Endodermal cell (in vitro differentiated cells): ENCODE results near the gene GAS2. TPM values are rescaled to one million over a fixed set of nuclear protein-coding genes. Genes with fewer than 3 reads are reported as not detected.

Experiments used
- DNase-seq: peaks from one replicate; pipeline ENCODE4 v3.0.0-alpha.2; 2017
- H3K27ac ChIP-seq: 2 replicates; pipeline ENCODE4 v1.5.1; 2013; ENCODE audit warnings: mild to moderate bottlenecking, low read depth, low read length, moderate library complexity
- H3K27me3 ChIP-seq: 2 replicates; pipeline ENCODE4 v1.6.1; 2013; ENCODE audit warnings: mild to moderate bottlenecking, low read length, moderate library complexity; ENCODE audit not compliant: insufficient read depth, control insufficient read depth, poor library complexity, severe bottlenecking
- H3K36me3 ChIP-seq: 2 replicates; pipeline ENCODE4 v1.7.0; 2013; ENCODE audit warnings: mild to moderate bottlenecking, low read length, moderate library complexity; ENCODE audit not compliant: control insufficient read depth, insufficient read depth
- H3K4me1 ChIP-seq: one replicate; pipeline ENCODE4 v1.7.0; 2013; ENCODE audit warnings: low read length; ENCODE audit not compliant: control insufficient read depth, insufficient read depth
- H3K4me3 ChIP-seq: 2 replicates; pipeline ENCODE4 v1.5.1; 2013; ENCODE audit warnings: mild to moderate bottlenecking, low read length, moderate library complexity
- H3K9ac ChIP-seq: 2 replicates; pipeline ENCODE4 v1.6.1; 2013; ENCODE audit warnings: mild to moderate bottlenecking, low read length, moderate library complexity; ENCODE audit not compliant: poor library complexity, severe bottlenecking; ENCODE audit errors: extremely low read depth
- H3K9me3 ChIP-seq: 2 replicates; pipeline ENCODE4 v1.6.1; 2013; ENCODE audit warnings: mild to moderate bottlenecking, low read length, moderate library complexity; ENCODE audit not compliant: control insufficient read depth
- H3K27ac Mint-ChIP-seq: 2 replicates; pipeline ENCODE4 v1.8.0; 2020; ENCODE audit warnings: mixed read lengths
- H3K27me3 Mint-ChIP-seq: 2 replicates; pipeline ENCODE4 v1.8.0; 2021; ENCODE audit warnings: mild to moderate bottlenecking, mixed read lengths; ENCODE audit not compliant: insufficient read depth
- H3K36me3 Mint-ChIP-seq: 2 replicates; pipeline ENCODE4 v1.8.0; 2020; ENCODE audit warnings: low read depth, mixed read lengths
- H3K4me1 Mint-ChIP-seq: 2 replicates; pipeline ENCODE4 v1.8.0; 2020; ENCODE audit warnings: mixed read lengths
- H3K4me3 Mint-ChIP-seq: 2 replicates; pipeline ENCODE4 v1.8.0; 2020; ENCODE audit warnings: mild to moderate bottlenecking, moderate library complexity, mixed read lengths
- H3K9me3 Mint-ChIP-seq: 2 replicates; pipeline ENCODE4 v1.8.0; 2020; ENCODE audit warnings: mild to moderate bottlenecking, mixed read lengths
- CTCF ChIP-seq: fragments of 200-600 bp; sonication (generic); conservative IDR thresholded peaks from 2 replicates; pipeline ENCODE4 v1.5.0; 2021; ENCODE audit warnings: antibody characterized with exemption, mild to moderate bottlenecking
- WGBS, 2 experiments: methylation state at CpG; one replicate each; pipeline versions ENCODE4 v1.1.5 to v1.1.7; 2013; ENCODE audit warnings: missing lambda C conversion rate in 2 of 2, mixed read lengths in 1 of 2; ENCODE audit not compliant: insufficient coverage in 1 of 2, insufficient read length in 1 of 2; 5-methylcytosine and 5-hydroxymethylcytosine counted together
- total RNA-seq, 2 donors: library from RNA; stranded (reverse); fragmentation: NEBNext Ultra II Directional in 1 of 2; extraction: Animal tissue kit (Norgen Biotek cat#: 25700) in 1 of 2; gene quantifications; 2 replicates in 1 of 2; 3 replicates in 1 of 2; pipeline ENCODE4 v1.2.1, GENCODE V29; 2021

The GAS2 gene
- total RNA-seq, 2 donors from 2014 or later = 3.0 to 4.1 TPM

- Mint-ChIP-seq H3K4me1 (peaks cover 13% of the 10 kb centered on the region), H3K9me3 (no peaks in the 10 kb centered on the region), H3K36me3 (no peaks in the 10 kb centered on the region), H3K27ac (no peak overlapping the region), H3K4me3 (no peak overlapping the region), H3K27me3 (peaks cover 19% of the 10 kb centered on the region)
- WGBS, 2 experiments = 85 to 100% methylated on average over 1 of the region's 1 CpG
- TF ChIP-seq CTCF = no peak
- Histone ChIP-seq H3K4me1 (peaks cover 10% of the 10 kb centered on the region), H3K36me3 (no peaks in the 10 kb centered on the region), H3K9me3 (no peaks in the 10 kb centered on the region), H3K4me3 (no peak overlapping the region), H3K27ac (no peak overlapping the region), H3K27me3 (peaks cover 67% of the 10 kb centered on the region), H3K9ac (no peak overlapping the region)
- no peak for DNase-seq
These were observed 132.5 kb downstream of the GAS2 start for GRCh38 chr11:22798901-22799300.

GRCh38 chr11:22800482-22800881, 134.1 kb downstream of the GAS2 start:
- Histone ChIP-seq H3K27ac (no peak overlapping the region), H3K9ac (no peak overlapping the region), H3K36me3 (no peaks in the 10 kb centered on the region), H3K27me3 (peaks cover 82% of the 10 kb centered on the region), H3K4me1 (peaks cover 10% of the 10 kb centered on the region), H3K4me3 (no peak overlapping the region), H3K9me3 (no peaks in the 10 kb centered on the region)
- no peak for TF ChIP-seq CTCF
- peaks cover 19% of the 10 kb centered on the region for H3K27me3 Mint-ChIP-seq
- peaks cover 13% of the 10 kb centered on the region for H3K4me1 Mint-ChIP-seq
- H3K27ac Mint-ChIP-seq = no peak overlapping the region
- no peaks in the 10 kb centered on the region for H3K36me3 Mint-ChIP-seq
- DNase-seq = no peak
- 89 to 91% methylated on average over 2 to 5 of the region's 5 CpGs for WGBS, 2 experiments
- H3K9me3 Mint-ChIP-seq = no peaks in the 10 kb centered on the region
- no peak overlapping the region for H3K4me3 Mint-ChIP-seq

GRCh38 chr11:22802861-22803260, 136.4 kb downstream of the GAS2 start:
- 93 to 98% methylated on average over 4 of the region's 4 CpGs for WGBS, 2 experiments
- Histone ChIP-seq H3K9ac (no peak overlapping the region), H3K9me3 (no peaks in the 10 kb centered on the region), H3K27me3 (peaks cover 86% of the 10 kb centered on the region), H3K4me1 (peaks cover 10% of the 10 kb centered on the region), H3K4me3 (no peak overlapping the region), H3K36me3 (no peaks in the 10 kb centered on the region), H3K27ac (no peak overlapping the region)
- H3K4me1 Mint-ChIP-seq = peaks cover 6% of the 10 kb centered on the region
- peaks cover 29% of the 10 kb centered on the region for H3K27me3 Mint-ChIP-seq
- no peak for DNase-seq
- H3K4me3 Mint-ChIP-seq = no peak overlapping the region
- H3K36me3 Mint-ChIP-seq = no peaks in the 10 kb centered on the region
- H3K27ac Mint-ChIP-seq = no peak overlapping the region
- TF ChIP-seq CTCF = no peak
- H3K9me3 Mint-ChIP-seq = no peaks in the 10 kb centered on the region
